HEK293T (cell line): ENCODE measurements around the gene BLVRA.

ENCODE experiments used
- ARNT ChIP-seq: fragments of 450-650 bp; IDR thresholded peaks from 2 replicates; pipeline ENCODE4 v1.6.1; 2017; ENCODE audit warnings: mild to moderate bottlenecking
- BHLHE40 ChIP-seq: fragments of 450-650 bp; IDR thresholded peaks from 2 replicates; pipeline ENCODE4 v1.6.1; 2016; ENCODE audit warnings: mild to moderate bottlenecking, moderate library complexity, borderline replicate concordance
- ELF4 ChIP-seq: fragments of 450-650 bp; IDR thresholded peaks from 2 replicates; pipeline ENCODE4 v1.6.1; 2017; ENCODE audit warnings: antibody characterized with exemption
- FOXA1 ChIP-seq: fragments of 450-650 bp; IDR thresholded peaks from 2 replicates; pipeline ENCODE4 v1.6.1; 2016; ENCODE audit warnings: mild to moderate bottlenecking
- FOXK2 ChIP-seq: fragments of 450-650 bp; IDR thresholded peaks from 2 replicates; pipeline ENCODE4 v1.6.1; 2016; ENCODE audit warnings: mild to moderate bottlenecking
- FOXM1 ChIP-seq: fragments of 450-650 bp; IDR thresholded peaks from 2 replicates; pipeline ENCODE4 v1.6.1; 2017; ENCODE audit warnings: mild to moderate bottlenecking, borderline replicate concordance
- HDGF ChIP-seq: fragments of 450-650 bp; IDR thresholded peaks from 2 replicates; pipeline ENCODE4 v1.6.1; 2017; ENCODE audit warnings: antibody characterized with exemption, borderline replicate concordance
- L3MBTL2 ChIP-seq: fragments of 450-650 bp; conservative IDR thresholded peaks from 2 replicates; pipeline ENCODE4 v1.6.1; 2016; ENCODE audit warnings: mild to moderate bottlenecking
- LEF1 ChIP-seq: fragments of 450-650 bp; IDR thresholded peaks from 2 replicates; pipeline ENCODE4 v1.6.1; 2017; ENCODE audit warnings: mild to moderate bottlenecking, borderline replicate concordance
- PKNOX1 ChIP-seq: fragments of 450-650 bp; IDR thresholded peaks from 2 replicates; pipeline ENCODE4 v1.6.1; 2016
- TARDBP ChIP-seq: fragments of 450-650 bp; IDR thresholded peaks from 2 replicates; pipeline ENCODE4 v1.6.1; 2016
- ZNF384 ChIP-seq: fragments of 450-650 bp; IDR thresholded peaks from 2 replicates; pipeline ENCODE4 v1.6.1; 2016

- no peak for TF ChIP-seq TARDBP
- TF ChIP-seq L3MBTL2, result no peak
- TF ChIP-seq PKNOX1, result no peak
- no peak for TF ChIP-seq FOXA1
- no peak for TF ChIP-seq HDGF
- no peak for TF ChIP-seq ELF4
- no peak for TF ChIP-seq FOXM1
- TF ChIP-seq LEF1, result no peak
- TF ChIP-seq FOXK2, result no peak
- TF ChIP-seq BHLHE40, result no peak
- no peak for TF ChIP-seq ARNT
- TF ChIP-seq ZNF384, result no peak
Observed at GRCh38 chr7:43761938-43762692, 3.6 kb downstream of the BLVRA start.
